Lung (tissue), 12 donors: ENCODE results near the gene KCNC3. TPM values are rescaled to one million over a fixed set of nuclear protein-coding genes. Genes with fewer than 3 reads are reported as not detected.
"Not testable (repeated sequence)": the region's sequence is repeated elsewhere in the genome, so short reads cannot be mapped to it uniquely, and the experiment has no call there.

ENCODE experiments used
- ATAC-seq: fragments of 200-7000 bp; cut with Tn5 transposase; one replicate; pipeline ENCODE4 v1.9.1; 2020; ENCODE audit warnings: moderate number of reproducible peaks; ENCODE audit not compliant: insufficient read depth, low FRiP score
- DNase-seq, 3 donors: peaks; one replicate each; pipeline ENCODE4 v3.0.0-alpha.2; 2013 to 2017
- H3K27ac ChIP-seq, 2 donors: one replicate each; pipeline ENCODE4 v1.5.1; 2013; ENCODE audit warnings: mild to moderate bottlenecking in 2 of 2, moderate library complexity in 2 of 2, control low read depth in 1 of 2, inconsistent platforms in 1 of 2, low read depth in 1 of 2, low read length in 1 of 2
- H3K27me3 ChIP-seq, 3 donors: one replicate each; pipeline ENCODE4 v1.5.1; 2013; ENCODE audit warnings: low read length in 2 of 3; ENCODE audit not compliant: control insufficient read depth in 3 of 3, insufficient read depth in 3 of 3
- H3K36me3 ChIP-seq, 4 donors: one replicate each; pipeline ENCODE4 v1.5.1; 2013; ENCODE audit warnings: low read length in 4 of 4, mild to moderate bottlenecking in 1 of 4, moderate library complexity in 1 of 4; ENCODE audit not compliant: control insufficient read depth in 4 of 4, insufficient read depth in 4 of 4
- H3K4me1 ChIP-seq, 5 donors: one replicate each; pipeline ENCODE4 v1.5.1; 2013; ENCODE audit warnings: low read length in 5 of 5, mild to moderate bottlenecking in 2 of 5, moderate library complexity in 1 of 5; ENCODE audit not compliant: control insufficient read depth in 5 of 5, insufficient read depth in 5 of 5
- H3K4me3 ChIP-seq: one replicate; pipeline ENCODE4 v1.5.1; 2013; ENCODE audit warnings: mild to moderate bottlenecking, control low read depth, moderate library complexity
- H3K9ac ChIP-seq, 2 donors: one replicate each; pipeline ENCODE4 v1.5.1; 2013; ENCODE audit warnings: low read length in 2 of 2, control low read depth in 1 of 2; ENCODE audit not compliant: insufficient read depth in 1 of 2
- H3K9me3 ChIP-seq, 4 donors: one replicate each; pipeline ENCODE4 v1.5.1; 2013; ENCODE audit warnings: low read length in 3 of 4, mild to moderate bottlenecking in 1 of 4, moderate library complexity in 1 of 4; ENCODE audit not compliant: control insufficient read depth in 4 of 4, insufficient read depth in 3 of 4
- WGBS, 2 donors: extraction: QIAGEN DNeasy Blood & Tissue Kit; methylation state at CpG; one replicate each; pipeline ENCODE4 v1.1.7; 2013; 5-methylcytosine and 5-hydroxymethylcytosine counted together
- polyA plus RNA-seq, 2 donors: library from polyadenylated mRNA; stranded (reverse); fragments of 200-250 nt; gene quantifications; one replicate each; pipeline ENCODE4 v1.2.1, GENCODE V29; 2013
- total RNA-seq, 2 donors: library from RNA; depleted of rRNA in 1 of 2; stranded (reverse); fragments of >200 nt in 1 of 2; gene quantifications; one replicate each; pipeline ENCODE4 v1.2.1, GENCODE V29; 2014 to 2021
- TF ChIP-seq, protein P1 (sequence below): IDR thresholded peaks from 2 replicates; pipeline ENCODE4 v1.5.1; 2012; ENCODE audit warnings: mild to moderate bottlenecking; ENCODE audit errors: control extremely low read depth, extremely low read depth
- donor health status: control.
- donor health status: control.
- donor health status: Bipolar disorder and iron deficiency.
- donor health status: healthy.
- donor health status: DM: yes; HTN: yes; CAD: no.

Gene KCNC3
- total and polyA plus RNA-seq, 4 donors, result 2.6 to 13.2 (median 5.2) TPM

DNA sequence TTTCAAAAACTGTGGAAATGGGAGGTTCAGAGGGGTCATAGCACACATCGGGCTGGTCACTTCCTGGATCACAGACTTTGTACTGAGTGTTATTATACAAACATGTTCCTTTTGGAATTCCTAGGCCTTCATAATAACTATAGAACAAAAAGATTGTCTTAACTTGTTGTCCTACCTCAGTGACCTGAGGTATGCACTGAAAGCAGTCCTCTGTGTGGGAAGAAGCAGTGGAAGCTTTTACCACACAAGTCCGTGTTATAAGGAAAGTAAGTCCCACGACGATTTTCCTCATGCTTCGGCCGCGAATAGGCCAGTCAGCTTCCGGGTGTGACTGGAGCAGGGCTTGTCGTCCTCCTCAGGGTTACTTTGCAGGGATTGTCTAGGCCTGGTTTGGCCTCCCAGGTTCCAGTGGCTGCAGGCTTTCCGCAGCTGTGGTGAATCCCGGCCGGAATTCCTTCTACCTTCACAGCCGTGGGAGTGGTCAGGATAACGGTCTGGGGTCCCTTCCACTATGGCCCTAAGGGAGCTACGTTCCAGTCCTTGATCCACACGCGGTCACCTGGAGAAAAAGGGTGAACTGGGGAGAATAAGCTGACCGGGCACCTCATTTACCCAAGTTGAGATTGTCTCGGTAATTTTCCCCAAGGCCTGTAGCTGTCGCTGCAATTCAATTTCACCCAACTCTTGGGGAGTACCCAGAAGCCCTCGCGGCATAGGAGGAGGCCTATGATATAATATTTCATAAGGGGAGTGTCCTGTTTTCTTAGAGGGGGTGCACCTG lies 20.3 kb upstream of the KCNC3 start:
- peaks cover 0 to 6% (median 2%) of the 10 kb centered on the region in 4 donors for H3K9me3 ChIP-seq
- WGBS, 2 donors, result 69 to 71% methylated on average over 22 of the region's 22 CpGs
- peaks cover 0 to 5% (median 0%) of the 10 kb centered on the region in 5 donors for H3K4me1 ChIP-seq
- no peaks in the 10 kb centered on the region for H3K27me3 ChIP-seq
- no peak for DNase-seq
- H3K9ac ChIP-seq, result no peak overlapping the region
- no peak for ATAC-seq
- no peaks in the 10 kb centered on the region for H3K36me3 ChIP-seq
- TF ChIP-seq, protein P1, sequence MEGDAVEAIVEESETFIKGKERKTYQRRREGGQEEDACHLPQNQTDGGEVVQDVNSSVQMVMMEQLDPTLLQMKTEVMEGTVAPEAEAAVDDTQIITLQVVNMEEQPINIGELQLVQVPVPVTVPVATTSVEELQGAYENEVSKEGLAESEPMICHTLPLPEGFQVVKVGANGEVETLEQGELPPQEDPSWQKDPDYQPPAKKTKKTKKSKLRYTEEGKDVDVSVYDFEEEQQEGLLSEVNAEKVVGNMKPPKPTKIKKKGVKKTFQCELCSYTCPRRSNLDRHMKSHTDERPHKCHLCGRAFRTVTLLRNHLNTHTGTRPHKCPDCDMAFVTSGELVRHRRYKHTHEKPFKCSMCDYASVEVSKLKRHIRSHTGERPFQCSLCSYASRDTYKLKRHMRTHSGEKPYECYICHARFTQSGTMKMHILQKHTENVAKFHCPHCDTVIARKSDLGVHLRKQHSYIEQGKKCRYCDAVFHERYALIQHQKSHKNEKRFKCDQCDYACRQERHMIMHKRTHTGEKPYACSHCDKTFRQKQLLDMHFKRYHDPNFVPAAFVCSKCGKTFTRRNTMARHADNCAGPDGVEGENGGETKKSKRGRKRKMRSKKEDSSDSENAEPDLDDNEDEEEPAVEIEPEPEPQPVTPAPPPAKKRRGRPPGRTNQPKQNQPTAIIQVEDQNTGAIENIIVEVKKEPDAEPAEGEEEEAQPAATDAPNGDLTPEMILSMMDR, result no peak
- H3K4me3 ChIP-seq, result no peak overlapping the region
- H3K27ac ChIP-seq, result no peak overlapping the region

- not testable (repeated sequence) for DNase-seq, H3K4me1 ChIP-seq, H3K27ac ChIP-seq, ATAC-seq, H3K36me3 ChIP-seq, H3K4me3 ChIP-seq, H3K9ac ChIP-seq, H3K27me3 ChIP-seq, H3K9me3 ChIP-seq
- 63 to 66% methylated on average over 8 of the region's 8 CpGs for WGBS, 2 donors
These were observed 18.0 kb upstream of the KCNC3 start for GRCh38 chr19:50347089-50347581.

GRCh38 chr19:50344661-50345318 lies 15.6 kb upstream of the KCNC3 start:
- WGBS, 2 donors, result 67 to 74% methylated on average over 8 of the region's 8 CpGs
- peaks cover 0 to 5% (median 0%) of the 10 kb centered on the region in 5 donors for H3K4me1 ChIP-seq
- H3K36me3 ChIP-seq, result no peaks in the 10 kb centered on the region
- DNase-seq (no peak), ATAC-seq (no peak)
- TF ChIP-seq, protein P1, result no peak
- H3K27ac ChIP-seq, result no peak overlapping the region
- no peaks in the 10 kb centered on the region for H3K27me3 ChIP-seq
- H3K9ac ChIP-seq, result no peak overlapping the region
- H3K4me3 ChIP-seq, result no peak overlapping the region
- peaks cover 0 to 6% (median 3%) of the 10 kb centered on the region in 4 donors for H3K9me3 ChIP-seq

DNA sequence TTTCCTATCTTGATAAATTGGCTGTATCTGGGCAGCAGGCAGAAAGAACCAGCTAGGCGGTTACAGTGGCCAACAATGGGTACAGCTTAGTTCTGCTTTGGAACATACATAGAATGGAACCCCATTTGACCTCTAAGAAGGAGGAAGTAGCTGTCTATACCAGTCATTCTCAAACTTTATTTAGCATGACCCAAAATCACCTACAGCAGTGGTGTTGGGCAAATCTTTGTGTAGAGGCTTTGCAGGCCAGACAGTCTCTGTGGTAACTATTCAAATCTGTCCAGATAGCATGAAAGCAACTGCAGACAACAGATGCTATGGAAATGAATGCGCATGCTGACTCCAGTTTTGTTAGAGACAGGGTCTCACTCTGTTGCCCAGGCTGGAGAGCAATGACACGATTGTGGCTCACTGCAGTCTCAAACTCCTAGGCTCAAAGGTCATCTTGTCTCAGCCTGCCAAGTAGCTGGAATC lies 12.0 kb upstream of the KCNC3 start:
- H3K27ac ChIP-seq, result no peak overlapping the region

More for the DNA sequence above, 12.0 kb upstream of the KCNC3 start:
- Histone ChIP-seq H3K9ac (no peak overlapping the region), H3K4me1 (no peaks in the 10 kb centered on the region), H3K27me3 (no peaks in the 10 kb centered on the region), H3K36me3 (no peaks in the 10 kb centered on the region), H3K9me3 (peaks cover 0 to 6% (median 3%) of the 10 kb centered on the region in 4 donors), H3K4me3 (no peak overlapping the region)
- WGBS, 2 donors, result 78 to 79% methylated on average over 3 of the region's 3 CpGs
- ATAC-seq (no peak), DNase-seq (no peak)
- TF ChIP-seq, protein P1, result no peak
